ENCODE data around the gene PSMC3IP.
"Not testable (repeated sequence)": the region's sequence is repeated elsewhere in the genome, so short reads cannot be mapped to it uniquely, and the experiment has no call there.

PSMC3IP gene

DNA sequence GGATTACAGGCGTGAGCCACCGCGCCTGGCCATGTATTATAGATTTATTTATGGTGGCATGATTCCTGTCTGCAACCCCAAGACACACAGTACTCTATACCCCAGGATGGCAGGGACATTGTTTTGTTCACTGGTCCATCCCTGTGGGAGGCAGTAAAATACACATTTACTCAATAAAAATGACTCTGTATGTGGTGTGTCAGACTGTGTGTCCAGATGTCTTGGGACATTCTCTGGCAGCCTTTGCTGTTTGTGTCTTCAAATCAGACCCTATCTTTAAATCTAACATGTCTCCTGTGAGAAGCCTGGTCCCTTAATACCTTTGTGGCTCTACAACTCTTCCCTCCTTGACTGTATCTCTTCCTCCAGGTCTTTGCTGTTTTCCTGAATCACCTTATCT, 17.3 kb downstream of the PSMC3IP start:
- no peak for DNase-seq (ENCODE audit: low spot score)

DNA sequence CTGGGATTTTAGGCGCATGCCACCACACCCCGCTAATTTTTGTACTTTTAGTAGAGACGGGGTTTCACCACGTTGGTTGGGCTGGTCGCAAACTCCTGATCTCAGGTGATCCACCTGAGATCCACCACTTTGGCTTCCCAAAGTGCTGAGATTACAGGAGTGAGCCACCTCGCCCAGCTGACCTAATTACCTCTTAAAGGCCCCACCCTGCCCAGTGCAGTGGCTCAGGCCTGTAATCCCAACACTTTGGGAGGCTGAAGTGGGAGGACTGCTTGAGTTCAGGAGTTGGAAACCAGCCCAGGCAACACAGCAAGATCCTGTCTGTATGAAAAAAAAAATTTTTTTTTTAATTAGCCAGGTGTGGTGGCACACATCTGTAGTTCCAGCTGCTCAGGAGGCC, 18.5 kb downstream of the PSMC3IP start:
- DNase-seq (ENCODE audit: low spot score), result no peak

DNA sequence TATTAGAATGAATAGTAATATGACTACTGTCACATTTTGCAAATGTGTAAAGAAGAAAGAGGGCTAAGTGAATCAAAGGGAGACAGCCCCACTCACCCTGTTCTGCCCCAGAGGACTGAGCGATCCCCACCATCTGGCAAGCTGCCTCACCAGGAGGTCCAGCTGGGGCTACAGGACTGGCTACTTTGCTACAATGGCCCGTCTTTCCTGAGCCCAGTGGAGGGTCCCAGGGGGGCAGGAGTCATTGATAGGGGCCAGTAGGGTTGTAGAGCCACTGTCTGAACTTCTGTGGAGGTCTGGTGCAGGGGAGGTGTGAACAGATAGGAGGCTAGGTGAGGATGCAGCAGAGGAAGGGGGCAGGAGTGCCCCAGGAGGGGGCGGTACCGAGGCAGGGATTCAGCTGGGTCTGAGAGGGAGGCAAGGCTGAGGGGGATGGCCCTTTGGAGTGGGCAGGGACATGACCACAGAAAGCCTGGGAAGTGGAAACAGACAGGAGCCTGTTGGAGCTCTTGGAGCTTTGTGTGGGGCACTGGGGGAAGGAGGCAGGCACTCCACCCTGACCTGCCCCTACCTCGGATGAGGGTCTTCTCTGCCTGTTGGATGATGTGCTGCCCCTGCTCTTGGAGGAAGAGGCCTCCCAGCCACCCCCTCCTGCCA, 21.4 kb downstream of the PSMC3IP start:
- DNase-seq (ENCODE audit: low spot score), result not testable (repeated sequence)

DNA sequence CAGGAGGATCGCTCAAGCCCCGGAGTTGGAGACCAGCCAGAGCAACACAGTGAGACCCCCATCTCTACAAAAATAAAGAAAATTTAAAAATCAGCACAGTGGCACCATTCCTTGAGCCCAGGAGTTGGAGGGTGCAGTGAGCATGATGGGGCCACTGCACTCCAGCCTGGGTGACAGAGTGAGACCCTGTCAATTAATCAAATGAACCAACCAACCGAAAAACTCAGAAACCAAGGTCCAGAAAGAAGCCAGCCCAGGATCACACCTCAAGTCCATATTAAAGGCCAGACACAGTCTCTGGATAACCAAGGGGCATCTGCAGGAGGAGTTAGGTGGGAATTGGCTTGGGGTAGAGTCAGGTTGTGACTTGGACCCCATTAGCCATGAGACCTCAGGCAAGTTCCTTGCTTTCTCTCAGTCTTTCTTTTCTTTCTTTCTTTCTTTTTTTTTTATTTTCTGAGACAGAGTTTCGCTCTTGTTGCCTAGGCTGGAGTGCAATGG, 22.4 kb downstream of the PSMC3IP start:
- no peak for DNase-seq (ENCODE audit: low spot score)

DNA sequence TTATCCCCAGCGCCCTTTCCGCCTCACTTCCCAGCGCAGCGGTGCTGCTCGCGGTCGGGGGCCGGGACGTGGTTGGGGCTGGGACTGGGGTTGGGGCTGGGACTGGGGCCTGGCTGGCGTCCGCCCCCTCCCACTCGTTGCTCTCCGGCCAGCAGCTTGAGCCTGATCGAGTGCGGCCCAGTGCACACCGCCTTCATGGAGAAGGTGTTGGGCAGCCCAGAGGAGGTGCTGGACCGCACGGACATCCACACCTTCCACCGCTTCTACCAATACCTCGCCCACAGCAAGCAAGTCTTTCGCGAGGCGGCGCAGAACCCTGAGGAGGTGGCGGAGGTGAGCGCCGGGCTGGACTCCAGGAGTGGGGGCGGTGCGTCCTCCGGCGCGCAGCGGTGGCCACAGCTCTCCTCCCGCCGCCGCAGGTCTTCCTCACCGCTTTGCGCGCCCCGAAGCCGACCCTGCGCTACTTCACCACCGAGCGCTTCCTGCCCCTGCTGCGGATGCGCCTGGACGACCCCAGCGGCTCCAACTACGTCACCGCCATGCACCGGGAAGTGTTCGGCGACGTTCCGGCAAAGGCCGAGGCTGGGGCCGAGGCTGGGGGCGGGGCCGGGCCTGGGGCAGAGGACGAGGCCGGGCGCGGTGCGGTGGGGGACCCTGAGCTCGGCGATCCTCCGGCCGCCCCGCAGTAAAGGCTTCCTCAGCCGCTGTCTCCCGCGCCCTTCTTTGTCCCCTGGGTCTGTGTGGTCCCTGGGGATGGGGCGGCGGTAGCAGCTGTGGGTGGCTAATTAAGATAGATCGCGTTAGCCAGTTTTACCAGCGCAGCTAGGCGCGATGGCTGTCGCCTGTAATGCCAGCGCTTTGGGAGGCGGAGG, 23.0 kb downstream of the PSMC3IP start:
- peak; percentile 85 for DNase-seq (ENCODE audit: low spot score)

DNA sequence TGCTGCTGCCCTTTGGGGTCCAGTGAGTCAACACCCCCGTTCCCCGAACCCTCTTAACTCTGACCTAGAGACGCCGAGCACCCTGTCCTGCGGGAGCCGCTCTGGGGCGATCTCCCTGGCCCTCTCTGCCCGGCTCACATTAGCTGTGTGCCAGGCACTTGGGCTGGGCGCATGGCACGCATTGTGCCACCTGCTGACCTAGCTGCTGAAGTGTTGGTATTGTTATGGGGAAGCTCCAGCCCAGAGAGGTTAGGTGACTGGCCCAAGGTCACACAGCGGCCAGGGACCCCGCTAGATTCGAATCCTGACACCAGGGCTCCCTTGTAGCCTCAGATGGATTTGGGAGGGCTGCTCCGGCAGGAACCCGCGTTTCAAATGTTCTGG, 23.7 kb downstream of the PSMC3IP start:
- peak; percentile 34 for DNase-seq (ENCODE audit: low spot score)

DNA sequence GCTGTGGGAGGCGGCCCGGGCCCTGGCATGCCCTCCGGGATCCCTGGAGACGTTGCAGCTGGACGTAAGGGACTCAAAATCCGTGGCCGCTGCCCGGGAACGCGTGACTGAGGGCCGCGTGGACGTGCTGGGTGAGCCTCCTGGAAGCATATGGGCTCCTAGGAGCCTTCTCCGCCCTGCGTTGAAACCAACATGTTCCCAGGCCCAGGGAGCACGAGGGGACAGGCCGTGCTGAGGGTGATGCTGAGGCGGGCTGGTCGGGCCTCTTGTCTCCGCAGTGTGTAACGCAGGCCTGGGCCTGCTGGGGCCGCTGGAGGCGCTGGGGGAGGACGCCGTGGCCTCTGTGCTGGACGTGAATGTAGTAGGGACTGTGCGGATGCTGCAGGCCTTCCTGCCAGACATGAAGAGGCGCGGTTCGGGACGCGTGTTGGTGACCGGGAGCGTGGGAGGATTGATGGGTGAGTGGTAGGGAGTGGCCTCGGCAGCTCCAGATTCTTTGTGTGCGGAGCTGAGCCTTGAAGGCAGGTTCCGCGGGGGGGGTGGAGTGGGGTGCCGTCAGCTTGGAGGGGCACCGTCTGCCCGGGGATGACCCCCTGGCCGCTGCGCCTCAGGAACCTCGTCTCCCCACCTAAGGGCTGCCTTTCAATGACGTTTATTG, 24.2 kb downstream of the PSMC3IP start:
- no peak for DNase-seq (ENCODE audit: low spot score)

DNA sequence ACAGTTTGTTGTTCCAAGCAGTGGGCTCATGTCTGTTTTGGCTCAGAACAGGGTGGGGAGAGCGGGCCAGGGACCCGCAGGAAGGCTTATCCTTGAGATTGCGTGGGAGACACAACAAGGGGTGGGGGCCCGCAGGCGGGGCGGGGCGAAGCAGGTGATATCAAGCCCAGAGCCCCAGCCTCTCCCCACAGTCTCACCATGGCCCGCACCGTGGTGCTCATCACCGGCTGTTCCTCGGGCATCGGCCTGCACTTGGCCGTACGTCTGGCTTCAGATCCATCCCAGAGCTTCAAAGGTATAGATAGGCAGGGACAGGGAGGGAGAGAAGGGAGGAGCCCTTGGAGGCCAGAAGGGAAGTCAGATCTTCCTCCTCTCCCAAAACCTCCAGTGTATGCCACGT, 24.8 kb downstream of the PSMC3IP start, which contains the start of gene HSD17B1:
TSS of gene HSD17B1 (plus strand) at position 188 of the 400 bp plus-strand sequence. CDS start at position 199, 11 bp downstream.
- not testable (repeated sequence) for DNase-seq (ENCODE audit: low spot score)

DNA sequence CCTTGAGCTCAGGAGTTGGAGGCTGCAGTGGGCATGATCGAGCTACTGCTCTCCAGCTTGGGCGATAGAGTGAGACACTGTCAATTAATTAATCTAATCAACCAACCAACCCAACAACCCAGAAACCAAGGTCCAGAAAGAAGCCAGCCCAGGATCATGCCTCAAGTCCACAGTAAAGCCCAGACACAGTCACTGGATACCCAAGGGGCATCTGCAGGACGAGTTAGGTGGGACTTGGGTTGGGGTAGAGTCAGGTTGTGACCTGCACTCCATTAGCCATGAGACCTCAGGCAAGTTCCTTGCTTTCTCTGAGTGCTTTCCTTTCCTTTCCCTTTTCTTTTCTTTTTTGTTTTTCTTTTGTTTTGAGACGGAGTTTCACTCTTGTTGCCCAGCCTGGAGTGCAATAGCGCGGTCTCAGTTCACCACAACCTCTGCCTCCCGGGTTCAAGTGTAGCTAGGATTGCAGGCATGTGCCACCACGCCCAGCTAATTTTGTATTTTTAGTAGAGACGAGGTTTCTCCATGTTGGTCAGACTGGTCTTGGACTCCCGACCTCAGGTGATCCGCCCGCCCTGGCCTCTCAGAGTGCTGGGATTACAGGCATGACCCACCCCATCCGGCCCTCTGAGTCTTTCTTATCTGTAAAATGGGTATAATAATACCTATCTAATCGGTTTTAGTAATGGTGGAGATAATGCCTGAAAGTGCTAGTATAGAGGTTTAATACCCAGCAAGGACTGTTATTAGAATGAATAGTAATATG, 28.4 kb downstream of the PSMC3IP start:
- no peak for DNase-seq (ENCODE audit: low spot score)

DNA sequence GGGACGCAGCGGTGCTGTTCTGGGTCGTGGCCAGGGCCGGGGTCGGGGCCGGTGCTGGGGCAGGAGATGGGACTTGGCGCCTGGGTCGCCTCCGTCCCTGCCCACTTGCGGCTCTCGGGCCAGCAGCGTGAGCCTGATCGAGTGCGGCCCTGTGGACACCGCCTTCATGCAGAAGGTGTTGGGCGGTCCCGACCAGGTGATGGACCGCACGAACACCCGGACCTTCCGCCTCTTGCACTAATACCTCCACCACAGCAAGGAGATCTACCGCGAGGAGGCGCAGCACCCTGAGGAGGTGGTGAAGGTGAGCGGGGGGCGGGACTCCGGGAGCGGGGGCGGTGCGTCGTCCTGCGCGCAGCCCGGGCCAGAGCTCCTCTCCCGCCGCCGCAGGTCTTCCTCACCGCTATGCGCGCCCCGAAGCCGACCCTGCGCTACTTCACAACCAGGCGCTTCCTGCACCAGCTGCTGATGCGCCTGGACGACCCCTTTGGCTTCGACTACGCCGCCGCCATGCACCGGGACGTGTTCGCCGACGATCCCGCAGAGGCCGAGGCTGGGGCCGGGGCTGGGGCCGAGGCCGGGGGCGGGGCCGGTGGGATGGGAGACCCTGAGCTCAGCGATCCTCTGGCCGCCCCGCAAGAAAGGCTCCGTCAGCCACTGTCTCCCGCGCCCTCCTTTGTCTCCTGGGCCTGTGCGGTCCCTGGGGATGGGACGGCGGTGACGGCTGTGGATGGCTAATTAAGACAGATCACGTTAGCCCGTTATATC, 29.3 kb downstream of the PSMC3IP start:
- DNase-seq (ENCODE audit: low spot score), result peak; percentile 73

DNA sequence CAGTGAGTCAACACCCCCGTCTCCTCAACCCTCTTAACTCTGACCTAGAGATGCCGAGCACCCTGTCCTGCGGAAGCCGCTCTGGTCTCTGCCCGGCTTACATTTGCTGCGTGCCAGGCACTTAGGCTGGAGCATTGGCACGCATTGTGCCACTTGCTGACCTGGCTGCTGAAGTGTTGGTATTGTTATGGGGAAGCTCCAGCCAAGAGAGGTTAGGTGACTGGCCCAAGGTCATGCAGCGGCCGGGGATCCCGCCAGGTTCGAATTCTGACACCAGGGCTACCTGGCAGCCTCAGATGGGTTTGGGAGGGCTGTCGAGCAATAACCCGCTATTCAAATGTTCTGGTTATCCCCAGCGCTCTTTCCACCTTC, 29.8 kb downstream of the PSMC3IP start:
- DNase-seq (ENCODE audit: low spot score), result no peak

DNA sequence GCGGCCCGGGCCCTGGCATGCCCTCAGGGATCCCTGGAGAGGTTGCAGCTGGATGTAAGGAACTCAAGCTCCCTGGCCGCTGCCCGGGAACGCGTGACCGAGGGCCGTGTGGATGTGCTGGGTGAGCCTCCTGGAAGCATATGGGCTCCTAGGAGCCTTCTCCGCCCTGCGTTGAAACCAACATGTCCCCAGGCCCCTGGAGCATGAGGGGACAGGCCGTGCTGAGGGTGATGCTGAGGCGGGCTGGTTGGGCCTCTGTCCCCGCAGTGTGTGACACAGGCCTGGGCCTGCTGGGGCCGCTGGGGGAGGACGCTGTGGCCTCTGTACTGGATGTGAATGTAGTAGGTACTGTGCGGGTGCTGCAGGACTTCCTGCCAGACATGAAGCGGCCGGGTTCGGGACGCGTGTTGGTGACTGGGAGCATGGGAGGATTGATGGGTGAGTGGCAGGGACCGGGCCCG, 30.5 kb downstream of the PSMC3IP start:
- no peak for DNase-seq (ENCODE audit: low spot score)

DNA sequence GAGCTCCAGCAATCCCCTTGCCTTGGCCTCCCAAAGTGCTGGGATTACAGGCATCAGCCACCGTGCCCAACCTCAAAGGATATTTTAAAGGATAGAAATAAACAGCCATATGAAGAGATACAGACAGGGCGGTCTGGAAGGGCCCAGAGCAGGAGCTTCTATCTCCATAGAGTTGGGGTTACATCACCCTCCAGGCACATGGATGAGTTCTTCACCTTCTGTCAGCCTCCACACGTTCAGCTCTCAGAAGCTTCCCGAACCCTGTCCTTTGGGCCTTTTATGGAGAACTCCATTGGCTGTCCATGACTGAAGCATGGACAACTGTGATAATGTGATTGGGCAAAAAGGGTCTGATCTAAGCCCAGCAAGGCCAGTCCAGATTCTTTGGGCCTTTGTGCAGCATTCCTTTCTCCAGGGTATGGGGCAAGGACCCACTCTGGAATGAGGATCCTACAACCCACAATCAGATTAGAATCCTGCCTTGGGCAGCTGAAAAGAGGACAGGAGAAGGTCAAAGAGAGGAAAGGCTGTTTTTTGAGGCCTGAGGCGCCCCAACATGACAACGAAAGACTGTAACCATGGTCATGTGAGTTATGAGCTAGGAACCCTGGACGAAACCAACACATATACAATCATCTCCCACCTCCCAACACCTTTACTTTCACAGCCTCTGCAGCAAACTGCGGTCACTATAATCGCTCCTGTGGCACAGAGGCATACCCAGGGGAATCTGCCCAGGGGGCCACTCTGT, 31.6 kb downstream of the PSMC3IP start:
- not testable (repeated sequence) for DNase-seq (ENCODE audit: low spot score)

DNA sequence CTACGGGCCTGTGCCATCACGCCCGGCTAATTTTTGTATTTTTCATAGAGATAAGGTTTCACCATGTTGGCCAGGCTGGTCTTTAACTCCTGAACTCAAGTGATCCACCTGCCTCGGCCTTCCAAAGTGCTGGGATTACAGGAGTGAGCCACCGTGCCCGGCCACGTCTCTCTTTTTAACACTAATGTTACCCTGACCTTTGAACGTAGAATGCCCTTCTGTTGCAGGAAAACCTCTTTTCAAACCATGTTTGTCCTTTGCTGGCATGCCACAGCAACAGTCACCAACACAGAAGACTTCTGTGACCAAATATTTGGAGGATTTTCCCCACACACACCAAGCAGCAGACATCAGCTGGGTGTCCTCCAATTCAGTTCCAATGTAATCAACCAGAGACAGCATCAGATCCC, 32.6 kb downstream of the PSMC3IP start:
- DNase-seq (ENCODE audit: low spot score), result no peak

DNA sequence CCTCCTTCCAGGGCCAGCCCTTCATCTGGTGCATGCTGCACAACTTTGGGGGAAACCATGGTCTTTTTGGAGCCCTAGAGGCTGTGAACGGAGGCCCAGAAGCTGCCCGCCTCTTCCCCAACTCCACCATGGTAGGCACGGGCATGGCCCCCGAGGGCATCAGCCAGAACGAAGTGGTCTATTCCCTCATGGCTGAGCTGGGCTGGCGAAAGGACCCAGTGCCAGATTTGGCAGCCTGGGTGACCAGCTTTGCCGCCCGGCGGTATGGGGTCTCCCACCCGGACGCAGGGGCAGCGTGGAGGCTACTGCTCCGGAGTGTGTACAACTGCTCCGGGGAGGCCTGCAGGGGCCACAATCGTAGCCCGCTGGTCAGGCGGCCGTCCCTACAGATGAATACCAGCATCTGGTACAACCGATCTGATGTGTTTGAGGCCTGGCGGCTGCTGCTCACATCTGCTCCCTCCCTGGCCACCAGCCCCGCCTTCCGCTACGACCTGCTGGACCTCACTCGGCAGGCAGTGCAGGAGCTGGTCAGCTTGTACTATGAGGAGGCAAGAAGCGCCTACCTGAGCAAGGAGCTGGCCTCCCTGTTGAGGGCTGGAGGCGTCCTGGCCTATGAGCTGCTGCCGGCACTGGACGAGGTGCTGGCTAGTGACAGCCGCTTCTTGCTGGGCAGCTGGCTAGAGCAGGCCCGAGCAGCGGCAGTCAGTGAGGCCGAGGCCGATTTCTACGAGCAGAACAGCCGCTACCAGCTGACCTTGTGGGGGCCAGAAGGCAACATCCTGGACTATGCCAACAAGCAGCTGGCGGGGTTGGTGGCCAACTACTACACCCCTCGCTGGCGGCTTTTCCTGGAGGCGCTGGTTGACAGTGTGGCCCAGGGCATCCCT, 34.1 kb downstream of the PSMC3IP start:
- no peak for DNase-seq (ENCODE audit: low spot score)

DNA sequence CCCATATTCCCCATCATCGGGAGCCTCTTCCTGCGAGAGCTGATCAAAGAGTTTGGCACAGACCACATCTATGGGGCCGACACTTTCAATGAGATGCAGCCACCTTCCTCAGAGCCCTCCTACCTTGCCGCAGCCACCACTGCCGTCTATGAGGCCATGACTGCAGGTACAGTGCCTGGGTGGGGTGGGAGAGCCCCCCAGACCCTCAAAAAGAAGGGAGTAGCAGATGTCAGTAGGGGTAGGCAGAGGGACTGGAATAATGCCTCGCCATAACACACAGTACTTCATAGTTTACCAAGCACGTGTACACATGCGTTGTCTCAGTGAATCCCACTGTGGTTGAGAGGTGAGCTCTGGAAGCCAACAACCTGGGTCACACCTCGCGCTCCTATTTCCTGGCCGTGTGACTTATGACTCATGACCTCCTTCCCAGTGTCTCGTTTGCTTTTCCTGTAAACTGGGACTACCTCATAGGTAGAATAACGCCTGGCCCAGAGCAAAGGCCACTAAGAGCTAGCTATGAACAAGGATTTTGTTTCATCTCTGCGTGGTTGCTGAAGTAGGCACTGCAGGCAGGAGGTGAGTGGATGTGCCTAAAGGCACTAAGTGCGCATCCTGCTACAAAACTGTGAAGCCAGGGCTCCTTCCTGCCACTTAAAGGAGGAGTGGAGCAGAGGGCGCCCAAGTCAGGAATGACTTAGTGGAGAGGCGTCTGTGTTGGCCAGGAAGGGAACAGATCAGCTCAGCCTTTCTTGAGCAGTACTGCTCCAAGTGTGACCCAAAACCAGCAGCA, 36.3 kb downstream of the PSMC3IP start:
- DNase-seq (ENCODE audit: low spot score), result peak; percentile 38

DNA sequence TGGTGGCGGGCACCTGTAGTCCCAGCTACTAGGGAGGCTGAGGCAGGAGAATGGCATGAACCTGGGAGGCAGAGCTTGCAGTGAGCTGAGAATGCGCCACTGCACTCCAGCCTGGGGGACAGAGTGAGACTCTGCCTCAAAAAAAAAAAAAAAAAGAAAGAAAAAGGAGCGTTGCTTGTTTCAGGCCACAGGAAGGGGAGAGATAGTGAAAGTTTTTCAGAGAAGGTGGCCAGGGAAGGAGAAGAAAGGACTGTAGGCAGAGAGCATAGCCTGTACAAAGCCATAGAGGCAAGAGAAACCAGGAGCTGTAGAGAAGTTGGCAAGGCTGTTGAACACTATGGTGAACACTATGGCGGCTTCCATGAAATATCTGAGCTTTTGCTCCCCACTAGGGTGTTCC, 37.0 kb downstream of the PSMC3IP start:
- not testable (repeated sequence) for DNase-seq (ENCODE audit: low spot score)

DNA sequence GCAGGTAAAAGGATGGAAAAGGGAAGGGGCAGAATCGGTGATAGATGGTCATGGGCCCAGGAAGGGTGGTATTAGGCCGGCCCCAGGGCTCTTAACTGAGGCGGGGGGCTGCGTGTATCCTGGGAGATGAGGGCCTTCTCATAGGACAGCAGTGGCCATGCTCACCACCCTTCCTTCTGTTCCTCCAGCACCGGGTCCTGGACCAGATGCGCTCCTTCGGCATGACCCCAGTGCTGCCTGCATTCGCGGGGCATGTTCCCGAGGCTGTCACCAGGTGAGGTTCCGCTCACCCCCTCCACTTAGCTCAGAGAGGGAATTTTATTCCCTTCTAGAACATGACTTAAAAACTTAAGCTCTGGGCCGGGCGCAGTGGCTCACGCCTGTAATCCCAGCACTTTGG, 39.0 kb downstream of the PSMC3IP start:
- no peak for DNase-seq (ENCODE audit: low spot score)

Measured in activated CD4-positive, alpha-beta T cell treated with anti-CD3 and anti-CD28 coated beads, Interleukin-2, Interleukin-4, amounts not matched to agents 100 ng/mL and 50 ng/mL, durations not matched to agents 16 hours and 8 hours (primary cell).